HG03025 (cell line): ENCODE measurements around the gene ELF4.

ENCODE experiments used
- ATAC-seq: cut with Tn5 transposase; IDR thresholded peaks from one replicate; pipeline ENCODE4 v1.9.1; 2021; ENCODE audit warnings: mild to moderate bottlenecking, moderate library complexity; ENCODE audit not compliant: unreplicated experiment, low FRiP score

The ELF4 gene

DNA sequence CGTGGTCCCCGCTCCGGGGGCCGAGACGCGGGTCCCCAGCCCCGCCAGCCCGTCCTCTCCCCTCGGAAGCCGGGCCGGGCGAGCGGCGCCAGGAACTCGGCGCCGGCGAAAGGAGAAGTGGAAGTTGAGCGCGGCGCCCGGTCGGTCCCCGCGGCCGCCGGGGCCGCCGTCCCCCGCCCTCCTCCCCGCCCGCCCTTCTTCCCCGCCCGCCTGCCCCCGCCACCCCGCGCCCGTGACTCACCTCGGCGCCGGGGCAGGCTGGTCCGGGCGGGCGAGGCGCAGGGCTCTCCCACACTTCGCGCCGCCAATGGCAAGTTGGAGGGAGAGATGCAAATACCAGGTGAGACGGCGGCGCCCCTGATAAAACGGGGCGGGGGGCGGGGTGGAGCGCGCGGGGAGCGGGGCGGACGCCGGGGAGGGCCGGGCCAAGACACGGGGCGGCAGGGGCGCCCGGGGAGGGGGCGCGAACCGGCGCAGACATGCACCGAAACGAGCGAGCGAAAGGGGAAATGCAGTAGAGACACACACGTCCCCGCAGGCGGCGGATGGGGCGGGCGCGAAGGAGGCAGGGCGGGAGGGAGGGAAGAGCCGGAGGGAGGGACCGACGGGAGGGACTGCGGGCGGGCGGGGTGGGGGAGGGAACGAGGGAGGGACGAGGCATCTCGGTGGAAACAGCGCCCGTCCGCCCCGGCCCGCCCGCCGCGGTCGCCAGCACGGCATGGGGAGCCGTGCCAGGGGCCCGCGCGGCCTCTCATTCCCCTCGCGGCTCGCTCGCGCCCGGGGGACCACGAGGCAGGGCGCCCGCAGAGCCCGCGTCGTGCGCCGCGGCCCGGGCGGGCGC is at the start of gene ELF4:
TSS of gene ELF4 (minus strand) at position 119 of the 841 bp plus-strand sequence. CDS start 29,167 bp downstream, outside the sequence.
- peak; percentile 37 for ATAC-seq

DNA sequence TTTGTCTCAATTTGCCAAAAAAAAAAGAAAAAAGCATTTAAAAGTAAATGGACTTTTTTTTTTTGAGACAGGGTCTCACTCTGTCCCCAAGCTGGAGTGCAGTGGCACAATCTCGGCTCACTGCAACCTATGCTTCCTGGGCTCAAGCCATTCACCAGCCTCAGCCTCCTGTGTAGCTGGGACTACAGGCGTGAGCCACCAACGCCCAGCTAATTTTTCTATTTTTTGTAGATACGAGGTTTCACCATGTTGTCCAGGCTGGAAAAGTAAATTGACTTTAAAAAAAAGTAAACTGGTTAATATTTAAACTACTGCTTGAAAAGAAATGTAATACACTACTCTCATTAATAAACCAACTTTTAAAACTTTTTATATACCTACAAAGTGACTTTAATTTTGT is 49.5 kb upstream of the ELF4 start:
- no peak for ATAC-seq

DNA sequence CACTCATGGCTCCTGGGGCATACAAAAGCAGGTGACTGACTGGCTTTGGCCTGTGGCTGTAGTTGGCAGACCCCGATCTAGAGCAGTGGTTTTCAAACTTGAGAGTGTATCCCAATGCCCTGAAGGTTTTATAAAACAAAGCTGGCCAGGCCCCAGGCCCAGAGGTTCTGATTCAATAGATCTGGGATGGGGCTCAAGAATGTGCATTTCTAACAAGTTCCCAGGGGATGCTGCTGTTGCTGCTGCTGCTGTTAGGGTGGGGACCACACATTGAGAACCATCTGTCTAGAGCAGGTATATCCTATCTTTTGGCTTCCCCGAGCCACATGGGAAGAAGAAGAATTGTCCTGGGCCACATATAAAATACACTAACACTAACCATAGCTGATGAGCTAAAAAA is 48.0 kb upstream of the ELF4 start:
- no peak for ATAC-seq

DNA sequence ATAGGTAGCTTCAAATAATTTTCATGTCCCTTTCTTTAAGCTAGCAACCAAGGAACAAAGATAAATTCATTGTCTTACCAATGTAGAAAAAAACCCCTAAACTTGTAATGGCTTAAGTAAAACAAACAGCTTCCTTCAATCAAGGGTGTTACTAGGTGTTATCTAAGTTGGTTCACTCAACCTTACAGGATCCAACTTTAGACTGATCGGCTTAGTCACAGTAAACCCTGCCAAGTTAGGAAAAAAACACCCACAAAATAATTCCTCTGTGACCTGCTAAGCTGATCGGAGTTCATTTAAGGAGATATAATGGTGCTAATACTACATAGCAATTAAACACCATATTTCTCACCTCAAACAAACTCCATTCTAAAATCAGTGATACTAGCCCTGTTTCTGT is 45.3 kb upstream of the ELF4 start:
- no peak for ATAC-seq

DNA sequence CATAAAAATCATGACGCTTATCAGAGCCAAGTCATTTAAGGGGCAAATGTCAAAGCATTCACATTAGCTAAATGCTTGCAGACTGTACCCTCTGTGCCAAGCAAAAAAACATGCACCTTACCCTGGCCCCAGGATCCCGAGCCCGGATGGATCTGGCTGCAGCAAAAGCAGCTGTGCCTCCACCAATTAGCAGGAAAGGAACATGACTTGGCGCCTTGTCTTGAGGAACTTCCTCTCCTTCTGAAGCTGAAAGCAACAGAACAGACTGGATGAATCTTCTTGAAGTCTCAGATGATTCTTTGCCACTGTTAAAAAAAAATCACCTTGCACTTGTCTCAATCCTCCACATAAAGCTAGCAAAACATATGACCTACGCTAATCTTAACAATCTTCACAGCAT is 37.3 kb upstream of the ELF4 start:
- ATAC-seq, result no peak

DNA sequence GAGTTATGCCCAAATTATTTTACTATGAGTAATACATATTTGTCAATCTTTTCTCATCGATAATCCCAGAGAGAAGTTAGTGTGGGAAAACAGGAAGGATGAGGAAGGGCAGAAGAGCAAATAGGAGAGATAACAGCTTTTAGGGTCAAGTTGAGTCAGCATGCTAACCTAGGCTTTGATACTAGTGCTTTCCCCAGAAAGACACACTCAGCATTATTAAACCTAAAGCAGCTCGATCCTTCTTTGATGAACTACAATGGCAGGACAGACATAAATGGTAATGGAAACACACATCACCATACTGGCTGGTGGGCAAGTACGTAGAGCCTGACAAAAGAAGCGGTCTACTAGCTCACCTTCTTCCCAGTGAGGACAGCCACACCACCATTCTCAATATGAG is 34.8 kb upstream of the ELF4 start:
- ATAC-seq, result no peak

DNA sequence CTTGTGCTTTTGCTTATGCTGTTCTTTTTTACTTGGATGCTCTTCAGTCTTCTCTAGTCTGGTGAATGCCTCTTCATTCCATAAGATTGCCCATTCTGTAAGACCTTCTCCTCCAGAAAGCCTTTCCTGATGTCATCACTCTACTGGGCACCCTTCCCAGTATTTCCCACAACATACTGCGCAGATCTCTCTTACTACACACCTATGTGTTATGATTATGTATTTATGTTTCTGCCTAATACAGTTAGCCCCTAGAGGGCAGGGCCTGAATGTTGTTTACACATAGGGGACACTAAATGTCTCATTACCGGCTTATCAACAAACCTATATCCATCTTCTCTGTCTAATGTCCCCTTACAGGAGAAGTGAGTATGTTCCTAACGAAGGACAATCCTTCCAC is 34.2 kb upstream of the ELF4 start:
- no peak for ATAC-seq

DNA sequence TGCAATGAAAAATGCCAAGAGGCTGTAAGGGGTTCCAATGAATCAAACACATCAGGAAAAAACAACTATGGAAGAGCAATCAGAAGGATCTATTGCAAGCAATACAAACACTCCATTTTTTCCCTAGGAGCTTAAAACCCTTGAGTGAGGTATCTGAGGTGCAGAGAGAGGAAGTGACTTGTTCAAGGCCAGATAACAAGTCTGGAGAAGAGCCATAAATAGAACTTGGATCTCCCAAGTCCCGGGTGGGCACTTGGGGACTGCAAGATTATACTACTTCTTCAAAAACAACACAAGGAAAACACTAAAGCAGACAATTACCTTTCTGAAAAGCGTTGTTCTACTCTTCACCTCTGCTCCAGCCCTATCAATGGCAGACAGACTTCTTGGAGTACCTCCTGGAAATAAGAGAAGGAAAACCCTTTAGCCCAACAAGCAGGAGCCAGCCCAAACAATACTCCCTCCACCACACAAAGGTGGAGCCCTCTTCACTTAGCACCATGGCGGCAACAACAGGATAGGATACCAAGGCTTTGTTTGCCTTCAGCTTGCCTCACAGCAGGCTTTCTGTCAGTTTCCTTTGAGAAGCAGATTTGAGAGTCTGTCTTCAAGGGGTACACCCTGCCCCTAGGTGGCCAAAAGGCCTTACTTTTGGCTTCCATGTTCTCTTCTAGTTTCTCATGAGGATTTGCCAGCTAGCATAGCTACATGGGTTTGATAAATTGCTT is 29.3 kb upstream of the ELF4 start:
- no peak for ATAC-seq

DNA sequence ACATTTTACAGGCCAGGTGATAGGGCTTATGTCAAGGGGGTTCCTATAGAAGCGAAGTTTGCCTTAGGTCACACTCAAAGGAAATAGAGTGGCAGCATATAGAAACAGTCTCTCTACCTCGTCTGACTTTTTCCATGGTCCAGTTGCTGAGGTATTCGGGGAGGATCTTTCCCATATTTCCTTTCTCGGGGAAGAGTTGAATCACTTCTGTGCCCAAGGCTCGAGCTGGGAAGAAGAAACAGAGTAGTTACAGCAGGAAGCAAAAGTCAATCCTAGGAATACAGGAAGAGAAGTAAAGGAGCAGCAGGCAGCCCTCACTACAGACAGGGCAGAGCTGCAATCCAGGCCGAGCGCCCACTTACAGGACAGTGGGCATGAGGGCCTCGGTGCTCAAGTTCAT is 26.7 kb upstream of the ELF4 start:
- ATAC-seq, result no peak

DNA sequence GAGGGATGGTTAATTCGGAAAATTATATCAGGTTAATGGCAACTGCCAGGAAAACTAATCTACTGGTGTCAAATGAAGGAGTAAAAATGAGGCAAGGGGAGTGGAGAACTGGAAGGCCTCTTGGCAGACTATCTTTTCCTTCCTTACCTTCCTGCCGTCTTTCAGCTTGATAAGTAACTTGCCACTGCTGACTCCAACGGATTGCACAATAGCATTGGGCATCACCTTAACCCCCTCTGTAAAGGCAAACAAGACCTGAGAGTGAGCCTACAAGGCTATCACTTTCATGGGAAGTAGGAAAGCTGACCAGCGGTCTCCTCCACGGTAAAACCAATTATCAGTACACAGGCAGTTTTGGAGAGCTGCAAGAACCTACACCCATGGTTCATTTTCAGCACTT is 26.2 kb upstream of the ELF4 start:
- no peak for ATAC-seq

DNA sequence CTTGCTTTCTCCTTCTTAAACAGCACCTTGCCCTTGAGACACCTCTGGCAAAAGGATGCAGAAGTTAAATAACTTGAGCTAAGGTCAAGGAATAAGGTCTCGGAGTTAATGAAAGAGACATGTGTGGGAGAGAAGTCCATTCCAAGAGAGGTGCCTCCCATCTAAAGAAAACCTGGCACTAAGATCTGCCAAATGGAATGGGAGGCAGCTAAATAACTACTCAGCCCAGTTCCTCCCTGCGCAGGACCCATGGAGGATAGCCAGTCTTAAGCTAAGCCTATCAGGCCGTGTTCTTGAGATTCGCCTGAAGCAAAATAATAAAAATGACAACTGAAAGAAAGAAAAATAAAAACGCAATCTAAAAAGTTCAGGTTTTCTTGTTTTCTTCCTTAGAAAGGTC is 20.7 kb upstream of the ELF4 start:
- ATAC-seq, result no peak

DNA sequence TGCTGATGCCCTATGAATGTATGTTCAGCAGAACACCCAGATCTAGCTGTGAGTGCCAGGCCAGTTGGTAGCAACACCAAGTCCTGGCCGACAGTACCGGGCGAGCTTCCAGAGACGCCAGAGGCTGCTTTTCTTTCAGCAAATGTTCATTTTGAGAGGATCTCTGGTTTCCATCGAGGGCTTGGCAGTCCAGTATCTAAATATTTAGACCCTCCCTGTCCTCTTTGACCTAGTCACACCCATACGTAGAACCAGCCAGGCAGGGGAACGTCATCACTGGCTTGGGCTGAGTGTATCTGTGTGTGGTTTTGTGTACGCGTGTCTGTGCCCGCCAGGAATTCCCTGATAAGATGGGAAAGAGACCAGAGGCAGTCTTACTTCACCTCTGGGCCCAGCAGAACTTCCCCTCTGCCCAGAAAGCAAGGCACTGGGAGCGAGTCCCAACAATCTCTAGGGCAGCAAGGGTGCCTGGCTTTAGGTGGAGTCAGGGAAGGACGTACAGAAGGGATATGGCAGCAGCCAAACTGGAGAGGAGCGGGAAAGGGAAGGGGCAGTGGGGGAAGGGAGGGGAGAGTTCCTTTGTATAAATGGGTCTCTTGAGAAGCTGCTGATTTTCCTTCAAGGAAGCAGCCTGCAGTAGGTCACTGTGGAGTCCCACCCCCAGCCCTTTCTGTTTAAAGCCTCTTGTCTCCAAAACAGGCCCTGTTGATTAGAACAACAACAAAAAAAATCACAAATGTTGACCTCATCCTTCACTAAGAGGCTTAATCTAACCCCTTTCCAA is 15.0 kb upstream of the ELF4 start:
- ATAC-seq, result no peak

DNA sequence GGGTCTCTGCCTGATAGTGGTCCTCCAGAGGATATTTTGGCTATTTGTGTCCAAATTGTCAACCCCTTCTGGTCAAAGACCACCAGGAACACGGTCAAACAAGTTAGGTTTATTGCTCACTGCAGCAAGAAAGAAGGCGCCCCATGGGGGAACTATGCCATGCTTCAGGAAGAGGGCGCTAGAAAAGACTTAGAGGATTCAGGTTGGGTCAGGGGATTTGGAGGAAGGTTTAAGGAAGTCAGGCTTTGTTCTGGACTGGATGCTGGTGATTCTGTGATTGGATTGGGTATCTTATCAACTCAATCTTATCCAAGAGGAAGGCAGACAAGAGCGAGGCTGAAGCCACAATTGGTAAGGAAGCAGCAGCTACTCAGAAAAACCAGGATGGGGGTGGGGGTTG is 14.3 kb upstream of the ELF4 start:
- no peak for ATAC-seq

DNA sequence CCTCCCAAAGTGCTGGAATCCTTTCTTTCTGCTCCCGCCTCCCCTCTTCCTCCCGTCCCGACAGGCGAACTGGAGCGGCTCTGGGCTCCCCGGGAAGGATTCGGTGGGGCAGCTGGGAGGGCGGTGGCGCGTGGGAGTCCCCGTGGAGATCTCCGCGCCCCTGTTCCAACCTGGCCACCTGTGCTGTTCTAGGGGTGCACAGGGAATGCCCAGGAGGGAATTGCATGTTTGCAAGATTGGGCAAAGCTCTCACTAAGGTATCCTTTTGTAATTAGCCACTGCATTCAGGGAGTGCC is 11.2 kb upstream of the ELF4 start:
- ATAC-seq, result no peak

DNA sequence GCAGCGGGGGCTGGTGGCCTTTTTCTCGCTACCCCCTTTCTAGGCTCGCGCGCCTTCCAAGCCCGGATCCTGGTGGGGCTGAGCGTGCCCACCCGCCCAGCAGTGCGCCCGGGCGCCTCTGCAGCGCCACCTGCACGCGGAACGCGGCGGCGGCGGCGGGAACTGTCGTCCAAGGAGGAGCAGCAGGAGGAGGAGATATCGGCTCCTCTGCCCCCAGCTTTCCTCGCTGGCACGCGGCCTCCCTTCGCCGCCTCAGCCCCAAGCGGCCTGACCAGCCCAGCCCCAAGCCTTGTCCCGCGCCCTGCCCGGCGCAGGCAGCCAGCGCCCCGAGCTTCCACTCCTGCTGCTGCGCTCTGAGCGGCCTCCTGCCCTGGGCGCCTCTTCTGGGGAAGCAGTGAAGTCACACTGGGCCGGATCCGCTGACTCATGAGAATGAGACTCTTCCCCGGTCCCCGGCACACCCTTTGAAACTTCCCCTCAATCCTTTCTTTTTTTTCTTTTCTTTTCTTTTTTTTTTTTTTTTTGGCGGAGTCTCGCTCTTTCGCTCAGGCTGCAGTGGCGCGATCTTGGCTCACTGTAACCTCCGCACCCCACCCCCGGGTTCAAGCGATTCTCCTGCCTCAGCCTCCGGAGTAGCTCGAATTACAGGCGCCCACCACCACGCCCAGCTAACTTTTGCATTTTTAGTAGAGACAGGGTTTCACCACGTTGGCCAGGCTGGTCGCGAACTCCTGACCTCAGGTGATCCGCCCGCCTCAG is 10.6 kb upstream of the ELF4 start:
- peak; percentile 52 for ATAC-seq

DNA sequence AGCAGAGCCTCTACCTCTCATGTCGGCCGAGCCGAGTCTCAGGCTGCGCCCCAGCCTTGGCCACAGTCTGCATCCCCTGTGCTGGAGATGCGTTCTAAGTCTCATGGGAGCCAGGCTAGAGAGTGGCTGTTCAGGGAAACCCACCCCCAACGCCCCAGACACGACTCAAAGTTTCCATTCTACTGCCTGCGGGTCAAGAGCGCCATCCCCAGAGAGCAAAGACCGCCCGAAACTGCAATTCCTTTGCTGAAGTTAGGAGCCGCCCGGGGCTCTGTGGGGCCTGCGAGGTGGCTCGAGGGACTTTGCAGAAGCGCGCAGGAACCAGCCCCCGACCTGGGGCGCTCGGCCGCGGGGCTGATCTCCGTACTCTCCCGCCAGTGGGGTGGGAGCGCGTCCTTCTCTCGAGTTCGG is 10.0 kb upstream of the ELF4 start:
- peak; percentile 33 for ATAC-seq

DNA sequence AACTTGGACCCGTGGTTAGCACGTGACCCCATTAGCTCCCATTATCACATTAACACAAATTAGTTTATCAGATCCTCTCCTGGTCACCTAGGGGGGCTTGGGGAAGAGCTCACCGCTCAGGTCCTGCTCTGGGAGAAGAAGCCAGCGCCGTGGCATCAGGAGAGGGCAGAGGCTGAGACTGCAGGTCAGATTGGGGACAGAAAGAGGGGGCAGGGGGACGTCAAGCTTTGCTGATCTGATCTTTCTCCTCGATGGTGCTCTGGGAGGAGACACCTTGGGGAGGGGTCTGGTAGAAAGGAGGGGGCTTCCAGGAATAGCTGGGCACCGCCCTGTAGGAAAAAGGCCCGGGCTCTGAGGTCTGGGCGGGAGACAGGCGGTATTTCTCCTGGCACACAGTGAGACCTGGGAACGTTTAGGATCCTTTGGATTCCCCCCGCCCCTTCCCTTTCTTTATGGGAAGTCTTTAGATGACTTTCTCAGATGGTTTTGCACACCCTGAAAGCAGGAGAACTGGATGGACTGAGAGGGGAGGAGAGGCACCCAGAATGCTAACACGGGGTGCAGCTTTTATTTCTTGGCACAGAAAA is 9.1 kb upstream of the ELF4 start:
- no peak for ATAC-seq

DNA sequence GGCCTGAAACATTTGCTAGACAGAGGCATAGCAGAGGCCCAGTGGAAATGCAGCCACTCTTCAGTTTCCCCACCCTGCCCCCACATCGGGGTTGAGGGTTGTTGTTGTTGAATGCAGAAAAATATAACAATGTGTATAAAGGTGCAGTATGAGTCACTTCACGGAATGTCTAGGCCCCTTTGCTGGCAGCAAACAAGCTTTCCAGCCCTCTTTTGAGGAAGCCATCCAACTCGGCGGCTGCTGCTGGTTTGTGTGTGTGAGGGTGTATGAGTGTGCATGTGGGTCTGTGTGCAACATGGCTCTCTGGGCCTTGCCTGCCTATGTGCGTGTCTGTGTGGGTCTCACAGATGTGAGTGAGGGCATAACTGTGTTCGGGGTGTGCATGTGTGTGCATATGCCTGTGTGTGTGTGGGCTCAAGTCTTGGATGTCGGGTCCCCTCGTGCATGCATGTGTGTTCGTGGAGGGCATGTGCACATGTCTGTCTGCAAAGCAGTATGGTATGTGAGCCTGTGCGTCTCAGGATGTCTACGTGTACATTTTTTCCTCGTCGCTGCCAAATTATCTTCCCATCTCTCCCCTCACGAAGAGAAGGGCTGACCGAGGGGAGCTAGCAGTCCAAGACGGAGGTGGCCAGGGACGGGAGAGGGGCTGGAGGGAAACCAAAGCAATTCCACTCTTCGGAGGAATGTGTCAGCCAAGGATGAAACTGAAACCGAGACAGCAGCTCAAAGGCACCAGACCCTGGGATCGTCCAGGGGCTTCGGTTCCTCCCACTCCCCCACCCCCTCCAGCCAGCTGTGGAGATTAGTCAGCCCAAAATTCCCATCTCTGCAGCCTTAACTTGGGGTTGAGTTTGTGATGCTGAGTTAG is 8.4 kb upstream of the ELF4 start:
- ATAC-seq, result no peak

DNA sequence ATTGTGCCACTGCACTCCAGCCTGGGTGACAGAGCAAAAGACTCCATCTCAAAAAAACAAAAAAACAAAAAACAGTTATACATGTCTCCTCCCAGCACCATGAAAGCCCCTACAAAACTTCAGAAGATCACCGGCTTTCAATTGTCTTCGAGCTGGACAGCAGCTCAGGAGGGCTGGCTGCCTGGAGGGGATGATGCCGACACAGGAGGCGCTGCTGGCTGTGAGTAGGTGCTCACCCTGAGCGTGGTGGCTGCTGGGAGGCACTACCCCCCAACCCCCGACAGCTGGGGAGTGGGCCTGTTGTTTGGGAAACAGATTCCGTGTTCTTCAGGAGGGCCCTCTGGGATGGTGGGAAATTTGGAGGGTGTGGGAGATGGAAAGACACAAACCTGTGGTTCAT is 6.9 kb upstream of the ELF4 start:
- no peak for ATAC-seq
